ENCODE results near the gene TSPO.

TSPO gene

GRCh38 chr22:43174941-43175531, 23.7 kb downstream of the TSPO start:
- H3K27ac Mint-ChIP-seq: no peak overlapping the region
- H3K4me3 Mint-ChIP-seq: no peak overlapping the region
- peaks cover 5% of the 10 kb centered on the region for H3K36me3 Mint-ChIP-seq
- H3K27me3 Mint-ChIP-seq: no peaks in the 10 kb centered on the region
- no peaks in the 10 kb centered on the region for H3K4me1 Mint-ChIP-seq (ENCODE audit: low read depth)
- H3K9me3 Mint-ChIP-seq (ENCODE audit: low read depth): no peaks in the 10 kb centered on the region

GRCh38 chr22:43176090-43176489, 24.7 kb downstream of the TSPO start:
- Mint-ChIP-seq H3K9me3 (ENCODE audit: low read depth) (no peaks in the 10 kb centered on the region), H3K27me3 (no peaks in the 10 kb centered on the region), H3K36me3 (peaks cover 5% of the 10 kb centered on the region), H3K4me3 (no peak overlapping the region), H3K27ac (peak overlapping the region; percentile 61), H3K4me1 (ENCODE audit: low read depth) (no peaks in the 10 kb centered on the region)

- Mint-ChIP-seq H3K36me3 (peaks cover 7% of the 10 kb centered on the region), H3K27ac (no peak overlapping the region), H3K4me1 (ENCODE audit: low read depth) (peaks cover 2% of the 10 kb centered on the region), H3K9me3 (ENCODE audit: low read depth) (no peaks in the 10 kb centered on the region), H3K27me3 (no peaks in the 10 kb centered on the region), H3K4me3 (no peak overlapping the region)
Observed at GRCh38 chr22:43177479-43177878, 26.1 kb downstream of the TSPO start.

GRCh38 chr22:43179146-43179910, 28.0 kb downstream of the TSPO start:
- Mint-ChIP-seq H3K4me3 (no peak overlapping the region), H3K4me1 (ENCODE audit: low read depth) (peaks cover 7% of the 10 kb centered on the region), H3K36me3 (peaks cover 6% of the 10 kb centered on the region), H3K9me3 (ENCODE audit: low read depth) (no peaks in the 10 kb centered on the region), H3K27ac (no peak overlapping the region), H3K27me3 (no peaks in the 10 kb centered on the region)

- peaks cover 8% of the 10 kb centered on the region for H3K36me3 Mint-ChIP-seq
- H3K27ac Mint-ChIP-seq: no peak overlapping the region
- H3K4me1 Mint-ChIP-seq (ENCODE audit: low read depth): peaks cover 12% of the 10 kb centered on the region
- no peak overlapping the region for H3K4me3 Mint-ChIP-seq
- no peaks in the 10 kb centered on the region for H3K27me3 Mint-ChIP-seq
- H3K9me3 Mint-ChIP-seq (ENCODE audit: low read depth): no peaks in the 10 kb centered on the region
Observed at GRCh38 chr22:43179911-43180195, 28.5 kb downstream of the TSPO start.

- H3K27me3 Mint-ChIP-seq: no peaks in the 10 kb centered on the region
- no peaks in the 10 kb centered on the region for H3K9me3 Mint-ChIP-seq (ENCODE audit: low read depth)
- H3K36me3 Mint-ChIP-seq: peaks cover 8% of the 10 kb centered on the region
- H3K27ac Mint-ChIP-seq: no peak overlapping the region
- H3K4me3 Mint-ChIP-seq: no peak overlapping the region
- H3K4me1 Mint-ChIP-seq (ENCODE audit: low read depth): peaks cover 14% of the 10 kb centered on the region
Observed at GRCh38 chr22:43180670-43181069, 29.3 kb downstream of the TSPO start.

- Mint-ChIP-seq H3K36me3 (peaks cover 8% of the 10 kb centered on the region), H3K4me1 (ENCODE audit: low read depth) (peaks cover 17% of the 10 kb centered on the region), H3K27ac (no peak overlapping the region), H3K27me3 (no peaks in the 10 kb centered on the region), H3K9me3 (ENCODE audit: low read depth) (no peaks in the 10 kb centered on the region), H3K4me3 (peak overlapping the region; percentile 41)
Observed at GRCh38 chr22:43181321-43182076, 30.1 kb downstream of the TSPO start.

- Mint-ChIP-seq H3K27me3 (no peaks in the 10 kb centered on the region), H3K4me3 (no peak overlapping the region), H3K36me3 (peaks cover 8% of the 10 kb centered on the region), H3K27ac (no peak overlapping the region), H3K9me3 (ENCODE audit: low read depth) (no peaks in the 10 kb centered on the region), H3K4me1 (ENCODE audit: low read depth) (peaks cover 17% of the 10 kb centered on the region)
Observed at GRCh38 chr22:43182118-43182517, 30.8 kb downstream of the TSPO start.

- peaks cover 8% of the 10 kb centered on the region for H3K36me3 Mint-ChIP-seq
- H3K9me3 Mint-ChIP-seq (ENCODE audit: low read depth): no peaks in the 10 kb centered on the region
Observed at GRCh38 chr22:43182726-43183125, 31.4 kb downstream of the TSPO start.

GRCh38 chr22:43183496-43184277, 32.3 kb downstream of the TSPO start:
- Mint-ChIP-seq H3K4me3 (peak overlapping the region; percentile 80), H3K9me3 (ENCODE audit: low read depth) (no peaks in the 10 kb centered on the region), H3K27me3 (no peaks in the 10 kb centered on the region), H3K27ac (no peak overlapping the region), H3K36me3 (peaks cover 6% of the 10 kb centered on the region), H3K4me1 (ENCODE audit: low read depth) (peaks cover 23% of the 10 kb centered on the region)

More at GRCh38 chr22:43182726-43183125, 31.4 kb downstream of the TSPO start:
- Mint-ChIP-seq H3K4me1 (ENCODE audit: low read depth) (peaks cover 18% of the 10 kb centered on the region), H3K4me3 (no peak overlapping the region), H3K27ac (no peak overlapping the region), H3K27me3 (no peaks in the 10 kb centered on the region)

- peaks cover 25% of the 10 kb centered on the region for H3K4me1 Mint-ChIP-seq (ENCODE audit: low read depth)
- peaks cover 6% of the 10 kb centered on the region for H3K36me3 Mint-ChIP-seq
- no peaks in the 10 kb centered on the region for H3K27me3 Mint-ChIP-seq
- no peaks in the 10 kb centered on the region for H3K9me3 Mint-ChIP-seq (ENCODE audit: low read depth)
- H3K4me3 Mint-ChIP-seq: peak overlapping the region; percentile 89
- H3K27ac Mint-ChIP-seq: peak overlapping the region; percentile 41
Observed at GRCh38 chr22:43185860-43186261, 34.5 kb downstream of the TSPO start.

GRCh38 chr22:43186272-43187170, 35.2 kb downstream of the TSPO start, which contains the start of gene TTLL12:
TSS of gene TTLL12 (minus strand) at chr22:43187134. CDS start at chr22:43187069, 65 bp downstream.
- peak within 1 kb of the TSS; percentile 91 for H3K27ac Mint-ChIP-seq
- H3K4me1 Mint-ChIP-seq (ENCODE audit: low read depth): peaks cover 25% of the 10 kb centered on the region
- H3K9me3 Mint-ChIP-seq (ENCODE audit: low read depth): no peaks in the 10 kb centered on the region
- H3K27me3 Mint-ChIP-seq: no peaks in the 10 kb centered on the region
- peaks cover 6% of the 10 kb centered on the region for H3K36me3 Mint-ChIP-seq
- H3K4me3 Mint-ChIP-seq: peak within 1 kb of the TSS; percentile 89

GRCh38 chr22:43187171-43188099, 36.1 kb downstream of the TSPO start:
- Mint-ChIP-seq H3K27me3 (no peaks in the 10 kb centered on the region), H3K9me3 (ENCODE audit: low read depth) (no peaks in the 10 kb centered on the region), H3K4me3 (peak overlapping the region; percentile 85), H3K27ac (peak overlapping the region; percentile 91), H3K4me1 (ENCODE audit: low read depth) (peaks cover 23% of the 10 kb centered on the region), H3K36me3 (peaks cover 3% of the 10 kb centered on the region)
